OCI-M2 (cell line): ENCODE results near the gene LDHB.
"Not testable (repeated sequence)": the region's sequence is repeated elsewhere in the genome, so short reads cannot be mapped to it uniquely, and the experiment has no call there.

Experiments
- DNase-seq: peaks from one replicate; lab custom pipeline; 2025; ENCODE audit not compliant: unreplicated experiment; lab: John Stamatoyannopoulos, UW

The LDHB gene

DNA sequence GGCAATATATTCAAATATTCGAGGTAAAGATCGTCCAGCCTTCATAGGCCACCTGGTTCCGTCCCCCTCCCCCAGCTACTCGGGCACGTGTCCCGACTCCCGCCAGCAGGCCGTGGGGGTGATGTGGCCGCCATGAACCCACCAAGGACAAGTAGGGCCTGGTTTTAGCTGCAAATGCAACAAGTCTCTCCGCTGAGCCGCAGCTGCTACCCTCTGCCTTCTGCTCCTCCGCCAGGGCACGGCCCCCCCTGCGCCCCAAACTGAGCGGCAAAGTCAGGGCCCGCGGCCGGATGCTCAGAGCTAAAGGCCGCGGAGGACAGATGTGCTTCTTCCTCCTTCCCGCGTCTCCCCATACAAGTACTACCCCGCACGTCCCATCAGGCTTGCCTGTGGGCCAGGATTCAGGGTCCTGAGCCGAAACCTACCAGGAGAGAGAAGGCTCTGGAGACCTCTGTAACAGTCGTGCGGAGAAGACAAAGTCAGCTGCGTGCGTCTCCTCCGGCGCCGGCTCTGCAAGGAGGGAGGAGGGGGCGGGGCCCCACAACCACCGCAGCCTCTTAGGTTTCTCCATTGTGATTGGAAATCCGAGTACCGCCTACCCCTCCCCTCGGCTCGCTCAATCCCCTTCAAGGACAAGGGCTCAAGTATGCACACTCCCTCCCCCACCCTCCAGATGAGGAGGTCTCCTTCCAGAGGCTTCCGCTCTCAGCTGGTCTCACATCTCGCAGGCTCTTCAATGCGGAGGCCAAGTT is at the start of gene LDHB:
LDHB (minus strand) TSS at position 517 of the 752 bp plus-strand sequence. CDS start 3,171 bp downstream, outside the sequence.
- peak; percentile 17 for DNase-seq

- no peak for DNase-seq
Measured at GRCh38 chr12:21704847-21705246, 47.2 kb upstream of the LDHB start.

- no peak for DNase-seq
Measured at GRCh38 chr12:21699851-21700250, 42.2 kb upstream of the LDHB start.

GRCh38 chr12:21697904-21698630 is 40.4 kb upstream of the LDHB start:
- no peak for DNase-seq

GRCh38 chr12:21696625-21697024 is 39.0 kb upstream of the LDHB start:
- no peak for DNase-seq

DNA sequence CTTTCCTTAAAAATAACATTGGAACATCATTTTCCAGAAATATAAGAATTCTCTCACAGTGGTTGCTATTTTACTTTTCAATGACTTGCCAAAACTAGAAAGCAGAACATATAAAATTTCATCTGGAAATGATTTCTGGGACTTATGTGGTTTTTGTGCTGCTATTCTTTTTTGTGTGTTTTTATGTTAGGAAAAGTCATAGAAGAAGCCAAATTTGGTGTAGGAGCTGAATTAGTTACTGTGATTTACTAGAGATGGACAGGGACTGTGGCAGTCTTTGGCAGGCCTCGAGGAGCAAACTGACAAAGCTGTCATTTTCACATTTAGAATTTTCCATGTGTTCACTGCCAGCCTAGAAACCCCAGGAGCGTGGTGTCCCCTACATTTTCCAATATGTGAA is 38.3 kb upstream of the LDHB start:
- DNase-seq: no peak

DNA sequence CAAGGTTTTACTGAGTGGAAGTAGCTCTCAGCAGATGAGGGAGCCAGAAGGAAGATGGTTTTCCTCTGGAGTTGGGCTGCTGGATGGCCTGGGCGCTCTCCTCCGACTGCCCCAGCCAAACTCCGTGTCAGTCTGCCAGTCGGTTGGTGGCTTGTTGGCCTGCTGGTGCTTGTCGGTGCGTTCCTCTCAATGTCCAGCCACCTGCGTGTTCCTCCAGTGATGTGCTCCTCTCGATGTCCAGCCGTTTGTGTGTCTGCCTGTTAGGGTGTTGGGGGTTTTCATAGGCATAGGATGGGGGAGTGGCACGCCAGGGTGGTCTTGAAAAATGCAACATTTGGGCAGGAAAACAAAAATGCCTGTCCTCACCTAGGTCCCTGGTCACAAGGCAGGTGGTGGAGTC is 37.0 kb upstream of the LDHB start:
- DNase-seq: no peak

DNA sequence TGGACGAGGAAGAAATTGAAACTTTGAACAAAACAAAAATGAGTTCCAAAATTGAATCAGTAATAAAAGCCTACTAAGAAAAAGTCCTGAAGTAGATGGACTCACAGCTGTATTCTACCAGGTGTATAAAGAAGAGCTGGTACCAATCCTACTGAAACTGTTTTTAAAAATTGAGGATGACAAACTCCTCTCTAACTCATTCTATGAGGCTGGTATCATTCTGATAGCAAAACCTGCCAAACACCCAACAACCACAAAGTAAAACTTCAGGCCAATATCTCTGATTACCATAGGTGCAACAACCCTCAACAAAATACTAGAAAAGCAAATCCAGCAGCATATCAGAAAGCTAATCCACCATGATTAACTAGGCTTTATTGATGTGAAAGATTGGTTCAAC is 33.9 kb upstream of the LDHB start:
- DNase-seq: no peak

DNA sequence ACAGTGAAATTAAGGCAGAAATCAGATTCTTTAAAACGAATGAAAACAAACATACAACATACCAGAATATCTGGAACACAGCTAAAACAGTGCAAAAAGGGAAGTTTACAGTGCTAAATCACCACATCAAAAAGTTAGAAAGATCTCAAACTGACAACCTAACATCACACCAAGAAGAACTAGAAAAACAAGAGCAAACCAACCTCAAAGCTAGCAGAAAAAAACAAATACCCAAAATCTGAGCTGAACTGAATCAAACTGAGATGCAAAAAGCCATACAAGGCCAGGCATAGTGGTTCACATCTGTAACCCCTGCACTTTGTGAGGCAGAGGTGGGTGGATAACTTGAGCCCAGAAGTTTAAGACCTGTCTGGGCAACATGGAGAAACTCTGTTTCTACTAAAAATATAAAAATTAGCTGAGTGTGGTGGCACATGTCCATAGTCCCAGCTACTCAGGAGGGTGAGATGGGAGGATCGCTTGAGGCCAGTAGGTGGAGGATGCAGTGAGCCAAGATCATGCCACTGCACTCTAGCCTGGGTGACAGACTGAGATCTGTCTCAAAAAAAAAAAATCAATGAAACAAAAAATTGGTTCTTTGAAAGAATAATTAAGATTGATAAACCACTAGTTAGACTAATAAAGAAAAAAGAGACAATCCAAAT is 33.2 kb upstream of the LDHB start:
- DNase-seq: no peak

- DNase-seq: no peak
Measured at GRCh38 chr12:21683115-21683514, 25.5 kb upstream of the LDHB start.

DNA sequence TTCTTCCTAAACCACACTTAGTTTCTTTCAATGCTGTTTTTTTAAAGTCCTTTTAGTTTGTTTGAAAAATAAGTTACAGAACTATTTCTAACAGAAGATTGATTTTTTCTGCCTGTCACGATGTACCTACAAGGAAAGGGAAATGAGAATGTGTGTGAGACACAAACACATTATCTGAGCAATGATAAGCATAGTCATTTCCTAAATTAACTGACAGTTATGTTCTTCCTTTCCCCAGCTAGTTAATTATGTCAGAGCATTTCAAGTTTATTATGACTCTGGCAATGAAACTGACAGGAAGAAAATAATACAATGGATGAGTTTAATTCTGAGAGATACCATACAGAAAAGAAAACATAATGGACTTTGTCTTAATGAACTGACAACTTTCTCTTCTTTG is 21.3 kb upstream of the LDHB start:
- DNase-seq: no peak

DNA sequence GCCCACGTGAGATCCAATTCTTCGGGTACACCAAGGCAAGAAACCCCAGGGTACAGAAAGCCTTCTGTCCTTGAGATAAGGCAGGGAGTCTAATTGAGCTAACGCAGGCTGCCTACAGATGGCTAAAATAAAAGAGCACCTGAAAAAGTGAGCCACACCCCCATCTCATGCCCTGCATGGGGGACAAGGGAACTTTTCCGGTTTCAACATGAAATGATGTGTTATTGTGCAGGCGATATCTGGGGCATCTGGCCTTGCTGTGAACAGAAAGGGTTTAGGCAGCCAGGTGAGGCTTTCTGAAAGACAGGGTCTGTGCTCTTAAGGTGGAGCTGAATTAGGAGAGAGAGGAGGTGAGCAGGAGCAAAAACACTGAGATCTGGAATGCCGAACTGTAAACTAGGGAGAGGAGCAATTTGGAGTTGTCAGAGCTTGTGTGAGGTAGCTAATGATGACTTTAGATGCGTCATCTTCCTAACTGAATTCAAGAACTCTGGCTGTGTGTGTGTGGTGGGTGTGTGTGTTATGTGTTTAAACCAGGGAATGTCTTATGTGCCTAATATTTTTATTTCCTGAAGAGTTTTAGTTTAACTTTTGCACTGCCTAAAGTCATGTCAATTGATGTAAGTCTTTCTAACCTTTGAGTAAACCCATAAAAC is 20.1 kb upstream of the LDHB start:
- no peak for DNase-seq

DNA sequence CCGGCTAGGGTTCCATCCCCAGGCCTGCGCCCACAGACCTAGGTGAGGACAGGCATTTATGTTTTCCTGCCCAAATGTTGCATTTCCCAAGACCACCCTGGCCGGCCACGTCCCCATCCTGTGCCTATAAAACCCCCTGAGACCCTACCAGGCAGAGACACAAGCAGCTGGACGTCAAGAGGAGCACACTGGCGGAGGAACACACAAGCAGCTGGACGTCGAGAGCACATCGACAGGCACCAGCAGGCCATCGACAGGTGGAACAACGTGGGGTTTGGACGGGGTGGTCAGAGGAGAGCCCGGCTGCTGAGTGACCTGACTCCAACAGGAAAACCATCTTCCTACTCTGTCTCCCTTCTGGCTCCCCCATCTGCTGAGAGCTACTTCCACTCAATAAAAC is 19.6 kb upstream of the LDHB start:
- DNase-seq: no peak

GRCh38 chr12:21676776-21677175 is 19.1 kb upstream of the LDHB start:
- DNase-seq: no peak

DNA sequence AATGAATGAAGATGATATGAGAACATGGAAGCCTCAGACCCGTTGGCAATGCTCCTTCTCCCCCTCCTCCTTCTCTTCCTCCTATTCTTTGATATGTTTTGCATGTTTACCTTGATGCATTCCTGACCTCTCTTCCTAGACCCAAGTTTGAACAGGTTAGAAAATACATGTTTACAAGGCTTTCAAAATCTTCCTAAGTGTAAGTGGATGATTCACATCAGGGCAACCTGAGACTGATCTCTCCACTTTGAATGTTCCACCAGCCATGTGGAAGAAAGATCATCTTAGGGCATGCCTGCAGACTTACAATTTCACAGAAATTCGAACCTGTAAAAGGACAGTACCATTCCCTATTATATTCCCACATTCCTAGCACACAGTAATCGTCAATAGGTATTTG is 18.0 kb upstream of the LDHB start:
- DNase-seq: no peak

- DNase-seq: no peak
Measured at GRCh38 chr12:21675096-21675495, 17.5 kb upstream of the LDHB start.

- DNase-seq: not testable (repeated sequence)
Measured at GRCh38 chr12:21673830-21674552, 16.3 kb upstream of the LDHB start.

DNA sequence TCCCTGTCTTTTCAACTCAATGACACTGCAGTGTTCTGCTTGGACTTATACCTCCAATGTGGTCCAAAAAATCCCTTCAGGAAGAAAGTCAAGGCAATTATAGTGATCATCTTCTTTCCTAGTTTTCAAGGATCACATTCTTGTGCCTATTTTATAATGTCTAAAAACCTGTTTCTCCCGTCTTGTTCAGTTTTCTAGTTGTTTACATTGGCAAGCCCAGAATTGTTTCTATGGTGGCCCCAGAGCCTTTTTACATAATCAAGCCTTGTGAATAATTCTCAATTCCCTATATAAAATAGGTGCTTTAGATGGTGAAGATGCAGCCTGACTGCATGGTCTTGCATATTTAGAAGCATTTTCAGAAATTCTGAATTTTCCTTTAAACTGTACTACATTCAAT is 14.5 kb upstream of the LDHB start:
- DNase-seq: no peak

- no peak for DNase-seq
Measured at GRCh38 chr12:21666722-21667121, 9.1 kb upstream of the LDHB start.

- no peak for DNase-seq
Measured at GRCh38 chr12:21665816-21666215, 8.2 kb upstream of the LDHB start.
